GM21619 (cell line): Measurements from ENCODE around the gene STK24.
"Not testable (repeated sequence)": the region's sequence is repeated elsewhere in the genome, so short reads cannot be mapped to it uniquely, and the experiment has no call there.

Experiments used
- ATAC-seq: cut with Tn5 transposase; IDR thresholded peaks from one replicate; pipeline ENCODE4 v1.9.1; 2021; ENCODE audit not compliant: unreplicated experiment

Gene STK24

GRCh38 chr13:98416408-98416807 is 160.5 kb downstream of the STK24 start:
- no peak for ATAC-seq

GRCh38 chr13:98415326-98416070 is 161.4 kb downstream of the STK24 start:
- no peak for ATAC-seq

- ATAC-seq = no peak
These were observed 163.1 kb downstream of the STK24 start for GRCh38 chr13:98413796-98414195.

GRCh38 chr13:98413278-98413677 is 163.6 kb downstream of the STK24 start:
- ATAC-seq = not testable (repeated sequence)

GRCh38 chr13:98411617-98412265 is 165.2 kb downstream of the STK24 start:
- ATAC-seq = no peak

- no peak for ATAC-seq
These were observed 165.9 kb downstream of the STK24 start for GRCh38 chr13:98411013-98411412.

- no peak for ATAC-seq
These were observed 166.3 kb downstream of the STK24 start for GRCh38 chr13:98410612-98411011.

GRCh38 chr13:98409281-98409680 is 167.6 kb downstream of the STK24 start:
- no peak for ATAC-seq

GRCh38 chr13:98407575-98407974 is 169.3 kb downstream of the STK24 start:
- ATAC-seq = no peak

- ATAC-seq = no peak
These were observed 169.9 kb downstream of the STK24 start for GRCh38 chr13:98406971-98407370.

- no peak for ATAC-seq
These were observed 170.5 kb downstream of the STK24 start for GRCh38 chr13:98406427-98406826.

- ATAC-seq = no peak
These were observed 171.1 kb downstream of the STK24 start for GRCh38 chr13:98405690-98406344.

- no peak for ATAC-seq
These were observed 171.8 kb downstream of the STK24 start for GRCh38 chr13:98405107-98405571.

- no peak for ATAC-seq
These were observed 173.8 kb downstream of the STK24 start for GRCh38 chr13:98403076-98403475.

- ATAC-seq = no peak
These were observed 175.0 kb downstream of the STK24 start for GRCh38 chr13:98401934-98402333.

- no peak for ATAC-seq
These were observed 177.2 kb downstream of the STK24 start for GRCh38 chr13:98399756-98400155.

GRCh38 chr13:98398581-98398980 is 178.3 kb downstream of the STK24 start:
- no peak for ATAC-seq

- no peak for ATAC-seq
These were observed 179.0 kb downstream of the STK24 start for GRCh38 chr13:98397861-98398260.

- no peak for ATAC-seq
These were observed 179.7 kb downstream of the STK24 start for GRCh38 chr13:98397221-98397620.

GRCh38 chr13:98396071-98396710 is 180.7 kb downstream of the STK24 start:
- ATAC-seq = no peak
